Suprapubic skin (tissue), 4 donors: Measurements from ENCODE around the gene CRK.

Experiments used
- CTCF ChIP-seq, 2 donors: fragments of 200-600 bp in 1 of 2; fragments of 450-650 bp in 1 of 2; sonication (generic) in 1 of 2; IDR thresholded peaks; one replicate each; pipeline ENCODE4 v1.5.1; 2016 to 2019; ENCODE audit warnings: antibody characterized with exemption in 2 of 2, mild to moderate bottlenecking in 1 of 2, moderate library complexity in 1 of 2
- EP300 ChIP-seq: sonication (generic); formaldehyde crosslinking; IDR thresholded peaks from one replicate; pipeline ENCODE4 v1.6.1; 2017; ENCODE audit warnings: antibody characterized with exemption
- POLR2A ChIP-seq, 2 donors: fragments of 450-650 bp; IDR thresholded peaks; one replicate each; pipeline ENCODE4 v1.6.1; 2017; ENCODE audit warnings: antibody characterized with exemption in 2 of 2, mild to moderate bottlenecking in 2 of 2, moderate library complexity in 2 of 2
- POLR2AphosphoS5 ChIP-seq, 3 donors: sonication (generic); formaldehyde crosslinking; IDR thresholded peaks; one replicate each; pipeline ENCODE4 v1.6.1; 2017; ENCODE audit warnings: antibody characterized with exemption in 3 of 3

- no peak for TF ChIP-seq CTCF (IDR thresholded peaks at IDR 0.05)
- no peak for TF ChIP-seq POLR2A (IDR thresholded peaks at IDR 0.05)
- no peak for TF ChIP-seq POLR2AphosphoS5 (IDR thresholded peaks at IDR 0.05)
- no peak for TF ChIP-seq EP300
Measured at GRCh38 chr17:1384905-1385435, 71.1 kb downstream of the CRK start.
